ENCODE data around the gene CCNYL1. TPM values are rescaled to one million over a fixed set of nuclear protein-coding genes. Genes with fewer than 3 reads are reported as not detected.
A peak's percentile ranks its signal among the peaks of the same experiment; 100 is the strongest.

Gene CCNYL1
- polyA plus RNA-seq, 2 donors, result 12.2 to 14.6 TPM

- 84 to 86% methylated on average over 6 of the region's 6 CpGs for WGBS, 2 donors
- Histone ChIP-seq H3K36me3 (ENCODE audit: control insufficient read depth in 2 of 2, insufficient read depth in 2 of 2, low read length in 1 of 2) (no peaks in the 10 kb centered on the region), H3K27ac (ENCODE audit: low read depth in 2 of 2, low read length in 1 of 2) (no peak overlapping the region), H3K27me3 (ENCODE audit: control insufficient read depth in 1 of 2, insufficient read depth in 2 of 2, low read length in 2 of 2) (no peaks in the 10 kb centered on the region), H3K4me3 (ENCODE audit: low read depth in 1 of 2, low read length in 2 of 2) (no peak overlapping the region), H3K4me1 (ENCODE audit: control insufficient read depth in 2 of 2, insufficient read depth in 2 of 2, low read length in 1 of 2) (no peaks in the 10 kb centered on the region), H3K9me3 (ENCODE audit: control insufficient read depth in 2 of 2, insufficient read depth in 1 of 2, low read depth in 1 of 2, low read length in 1 of 2) (no peaks in the 10 kb centered on the region)
These were observed 65.7 kb downstream of the CCNYL1 start for GRCh38 chr2:207777124-207777523.

GRCh38 chr2:207778298-207778882, 67.0 kb downstream of the CCNYL1 start:
- Histone ChIP-seq H3K27ac (ENCODE audit: low read depth in 2 of 2, low read length in 1 of 2) (no peak overlapping the region), H3K27me3 (ENCODE audit: control insufficient read depth in 1 of 2, insufficient read depth in 2 of 2, low read length in 2 of 2) (no peaks in the 10 kb centered on the region), H3K4me3 (ENCODE audit: low read depth in 1 of 2, low read length in 2 of 2) (no peak overlapping the region), H3K9me3 (ENCODE audit: control insufficient read depth in 2 of 2, insufficient read depth in 1 of 2, low read depth in 1 of 2, low read length in 1 of 2) (no peaks in the 10 kb centered on the region), H3K4me1 (ENCODE audit: control insufficient read depth in 2 of 2, insufficient read depth in 2 of 2, low read length in 1 of 2) (peaks cover 0 to 2% of the 10 kb centered on the region in 2 donors), H3K36me3 (ENCODE audit: control insufficient read depth in 2 of 2, insufficient read depth in 2 of 2, low read length in 1 of 2) (no peaks in the 10 kb centered on the region)
- WGBS, 2 donors, result 77 to 82% methylated on average over 4 of the region's 4 CpGs

- Histone ChIP-seq H3K27me3 (ENCODE audit: control insufficient read depth in 1 of 2, insufficient read depth in 2 of 2, low read length in 2 of 2) (no peaks in the 10 kb centered on the region), H3K27ac (ENCODE audit: low read depth in 2 of 2, low read length in 1 of 2) (no peak overlapping the region), H3K4me3 (ENCODE audit: low read depth in 1 of 2, low read length in 2 of 2) (no peak overlapping the region), H3K36me3 (ENCODE audit: control insufficient read depth in 2 of 2, insufficient read depth in 2 of 2, low read length in 1 of 2) (no peaks in the 10 kb centered on the region), H3K9me3 (ENCODE audit: control insufficient read depth in 2 of 2, insufficient read depth in 1 of 2, low read depth in 1 of 2, low read length in 1 of 2) (no peaks in the 10 kb centered on the region), H3K4me1 (ENCODE audit: control insufficient read depth in 2 of 2, insufficient read depth in 2 of 2, low read length in 1 of 2) (peaks cover 0 to 2% of the 10 kb centered on the region in 2 donors)
- 82 to 87% methylated on average over 11 of the region's 11 CpGs for WGBS, 2 donors
These were observed 68.1 kb downstream of the CCNYL1 start for GRCh38 chr2:207779523-207779922.

- Histone ChIP-seq H3K4me1 (ENCODE audit: control insufficient read depth in 2 of 2, insufficient read depth in 2 of 2, low read length in 1 of 2) (peaks cover 0 to 2% of the 10 kb centered on the region in 2 donors), H3K36me3 (ENCODE audit: control insufficient read depth in 2 of 2, insufficient read depth in 2 of 2, low read length in 1 of 2) (no peaks in the 10 kb centered on the region), H3K27me3 (ENCODE audit: control insufficient read depth in 1 of 2, insufficient read depth in 2 of 2, low read length in 2 of 2) (no peaks in the 10 kb centered on the region), H3K9me3 (ENCODE audit: control insufficient read depth in 2 of 2, insufficient read depth in 1 of 2, low read depth in 1 of 2, low read length in 1 of 2) (no peaks in the 10 kb centered on the region), H3K4me3 (ENCODE audit: low read depth in 1 of 2, low read length in 2 of 2) (no peak overlapping the region), H3K27ac (ENCODE audit: low read depth in 2 of 2, low read length in 1 of 2) (no peak overlapping the region)
- 68 to 71% methylated on average over 10 of the region's 10 CpGs for WGBS, 2 donors
These were observed 71.0 kb downstream of the CCNYL1 start for GRCh38 chr2:207782238-207783030.

- 87 to 89% methylated on average over 2 of the region's 2 CpGs for WGBS, 2 donors
- no peaks in the 10 kb centered on the region for H3K27me3 ChIP-seq (ENCODE audit: control insufficient read depth in 1 of 2, insufficient read depth in 2 of 2, low read length in 2 of 2)
- no peaks in the 10 kb centered on the region for H3K36me3 ChIP-seq (ENCODE audit: control insufficient read depth in 2 of 2, insufficient read depth in 2 of 2, low read length in 1 of 2)
- H3K27ac ChIP-seq (ENCODE audit: low read depth in 2 of 2, low read length in 1 of 2), result no peak overlapping the region
- no peak overlapping the region for H3K4me3 ChIP-seq (ENCODE audit: low read depth in 1 of 2, low read length in 2 of 2)
- H3K4me1 ChIP-seq (ENCODE audit: control insufficient read depth in 2 of 2, insufficient read depth in 2 of 2, low read length in 1 of 2), result peaks cover 0 to 2% of the 10 kb centered on the region in 2 donors
- H3K9me3 ChIP-seq (ENCODE audit: control insufficient read depth in 2 of 2, insufficient read depth in 1 of 2, low read depth in 1 of 2, low read length in 1 of 2), result no peaks in the 10 kb centered on the region
These were observed 72.1 kb downstream of the CCNYL1 start for GRCh38 chr2:207783514-207783913.

GRCh38 chr2:207784898-207785297, 73.5 kb downstream of the CCNYL1 start:
- 61 to 71% methylated on average over 5 of the region's 5 CpGs for whole genome bisulfite sequencing, 2 donors
- no peaks in the 10 kb centered on the region for H3K27me3 ChIP-seq (ENCODE audit: control insufficient read depth in 1 of 2, insufficient read depth in 2 of 2, low read length in 2 of 2)
- H3K4me1 ChIP-seq (ENCODE audit: control insufficient read depth in 2 of 2, insufficient read depth in 2 of 2, low read length in 1 of 2), result peaks cover 0 to 2% of the 10 kb centered on the region in 2 donors
- no peaks in the 10 kb centered on the region for H3K36me3 ChIP-seq (ENCODE audit: control insufficient read depth in 2 of 2, insufficient read depth in 2 of 2, low read length in 1 of 2)
- no peak overlapping the region for H3K4me3 ChIP-seq (ENCODE audit: low read depth in 1 of 2, low read length in 2 of 2)
- H3K9me3 ChIP-seq (ENCODE audit: control insufficient read depth in 2 of 2, insufficient read depth in 1 of 2, low read depth in 1 of 2, low read length in 1 of 2), result no peaks in the 10 kb centered on the region
- no peak overlapping the region for H3K27ac ChIP-seq (ENCODE audit: low read depth in 2 of 2, low read length in 1 of 2)

- no peaks in the 10 kb centered on the region for H3K36me3 ChIP-seq (ENCODE audit: control insufficient read depth in 2 of 2, insufficient read depth in 2 of 2, low read length in 1 of 2)
- H3K9me3 ChIP-seq (ENCODE audit: control insufficient read depth in 2 of 2, insufficient read depth in 1 of 2, low read depth in 1 of 2, low read length in 1 of 2), result no peaks in the 10 kb centered on the region
- WGBS, 2 donors, result 88 to 89% methylated on average over 3 of the region's 3 CpGs
- H3K27ac ChIP-seq (ENCODE audit: low read depth in 2 of 2, low read length in 1 of 2), result no peak overlapping the region
- no peaks in the 10 kb centered on the region for H3K27me3 ChIP-seq (ENCODE audit: control insufficient read depth in 1 of 2, insufficient read depth in 2 of 2, low read length in 2 of 2)
- peaks cover 0 to 9% of the 10 kb centered on the region in 2 donors for H3K4me1 ChIP-seq (ENCODE audit: control insufficient read depth in 2 of 2, insufficient read depth in 2 of 2, low read length in 1 of 2)
- no peak overlapping the region for H3K4me3 ChIP-seq (ENCODE audit: low read depth in 1 of 2, low read length in 2 of 2)
These were observed 75.6 kb downstream of the CCNYL1 start for GRCh38 chr2:207787017-207787416.

GRCh38 chr2:207787800-207788199, 76.4 kb downstream of the CCNYL1 start:
- Histone ChIP-seq H3K36me3 (ENCODE audit: control insufficient read depth in 2 of 2, insufficient read depth in 2 of 2, low read length in 1 of 2) (no peaks in the 10 kb centered on the region), H3K4me3 (ENCODE audit: low read depth in 1 of 2, low read length in 2 of 2) (no peak overlapping the region), H3K9me3 (ENCODE audit: control insufficient read depth in 2 of 2, insufficient read depth in 1 of 2, low read depth in 1 of 2, low read length in 1 of 2) (no peaks in the 10 kb centered on the region), H3K4me1 (ENCODE audit: control insufficient read depth in 2 of 2, insufficient read depth in 2 of 2, low read length in 1 of 2) (peaks cover 2 to 11% of the 10 kb centered on the region in 2 donors), H3K27ac (ENCODE audit: low read depth in 2 of 2, low read length in 1 of 2) (no peak overlapping the region), H3K27me3 (ENCODE audit: control insufficient read depth in 1 of 2, insufficient read depth in 2 of 2, low read length in 2 of 2) (no peaks in the 10 kb centered on the region)
- 44 to 57% methylated on average over 4 of the region's 4 CpGs for WGBS, 2 donors

GRCh38 chr2:207790898-207791297, 79.5 kb downstream of the CCNYL1 start:
- no peak overlapping the region for H3K4me3 ChIP-seq (ENCODE audit: low read depth in 1 of 2, low read length in 2 of 2)
- WGBS, 2 donors, result 54 to 57% methylated on average over 1 of the region's 1 CpG
- H3K36me3 ChIP-seq (ENCODE audit: control insufficient read depth in 2 of 2, insufficient read depth in 2 of 2, low read length in 1 of 2), result no peaks in the 10 kb centered on the region
- H3K27me3 ChIP-seq (ENCODE audit: control insufficient read depth in 1 of 2, insufficient read depth in 2 of 2, low read length in 2 of 2), result no peaks in the 10 kb centered on the region
- no peaks in the 10 kb centered on the region for H3K9me3 ChIP-seq (ENCODE audit: control insufficient read depth in 2 of 2, insufficient read depth in 1 of 2, low read depth in 1 of 2, low read length in 1 of 2)
- H3K4me1 ChIP-seq (ENCODE audit: control insufficient read depth in 2 of 2, insufficient read depth in 2 of 2, low read length in 1 of 2), result peaks cover 2 to 11% of the 10 kb centered on the region in 2 donors
- H3K27ac ChIP-seq (ENCODE audit: low read depth in 2 of 2, low read length in 1 of 2), result peak overlapping the region in 1 of 2 donors; percentile 60

Data from esophagus (tissue), 2 donors.